SK-N-DZ (cell line): ENCODE data around the gene OGFOD3.
"Not testable (repeated sequence)": the region's sequence is repeated elsewhere in the genome, so short reads cannot be mapped to it uniquely, and the experiment has no call there.

ENCODE experiments used
- DNase-seq: peaks from one replicate; pipeline ENCODE4 v3.0.0-alpha.2; 2015; ENCODE audit warnings: low spot score

OGFOD3 gene

DNA sequence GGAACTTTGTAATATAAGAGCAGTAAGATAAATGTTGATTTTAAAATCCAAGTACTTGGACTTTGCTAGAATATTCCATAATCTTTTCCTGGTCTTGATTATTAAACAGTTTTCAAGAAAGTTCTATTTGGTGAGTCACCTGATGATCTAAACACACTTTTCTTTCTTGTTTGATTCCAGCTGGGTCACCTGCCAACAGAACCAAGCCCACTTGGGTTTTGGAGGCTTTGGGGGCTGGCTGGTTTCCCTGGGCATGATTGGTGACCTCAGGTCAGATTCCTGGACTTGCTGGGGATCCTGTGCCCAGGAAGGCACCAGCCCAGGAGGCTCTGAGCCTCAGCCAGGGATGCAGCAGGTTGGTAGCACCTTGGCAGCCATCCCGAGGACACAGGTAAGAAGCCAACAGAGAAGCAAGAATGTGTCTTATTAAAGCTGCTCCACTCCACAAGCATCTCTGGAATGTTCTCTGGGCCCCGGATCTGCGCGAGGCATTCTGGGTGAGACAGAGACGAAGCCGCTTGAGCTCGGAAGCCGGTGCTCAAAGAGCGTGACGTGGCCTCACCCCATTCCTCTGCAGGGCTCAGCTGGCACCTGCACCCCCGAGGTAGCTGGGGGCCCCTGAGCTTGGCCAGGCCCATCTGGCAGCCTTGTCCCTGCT lies 62.5 kb downstream of the OGFOD3 start:
- no peak for DNase-seq

DNA sequence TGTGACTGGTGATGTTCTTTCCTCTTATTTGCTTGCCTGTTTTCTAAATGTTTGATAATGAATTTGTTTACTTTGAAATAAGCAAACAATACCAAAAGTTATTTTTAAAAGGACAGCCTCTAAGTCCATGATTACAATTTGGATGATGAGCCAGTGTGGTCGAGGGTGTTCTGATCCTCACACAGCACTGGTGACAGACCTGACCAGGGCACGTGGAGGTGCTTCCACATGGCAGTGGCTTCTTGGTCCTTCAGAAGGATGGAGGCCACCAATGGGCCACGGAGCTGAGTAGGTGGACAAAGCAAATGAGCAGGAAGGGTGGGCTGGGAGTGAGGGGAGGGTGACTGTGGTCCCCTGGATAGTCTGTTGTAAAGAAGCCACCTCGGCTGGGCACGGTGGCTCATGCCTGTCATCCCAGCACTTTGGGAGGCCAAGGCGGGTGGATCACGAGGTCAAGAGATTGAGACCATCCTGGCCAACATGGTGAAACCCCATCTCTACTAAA lies 63.5 kb downstream of the OGFOD3 start:
- DNase-seq: no peak

DNA sequence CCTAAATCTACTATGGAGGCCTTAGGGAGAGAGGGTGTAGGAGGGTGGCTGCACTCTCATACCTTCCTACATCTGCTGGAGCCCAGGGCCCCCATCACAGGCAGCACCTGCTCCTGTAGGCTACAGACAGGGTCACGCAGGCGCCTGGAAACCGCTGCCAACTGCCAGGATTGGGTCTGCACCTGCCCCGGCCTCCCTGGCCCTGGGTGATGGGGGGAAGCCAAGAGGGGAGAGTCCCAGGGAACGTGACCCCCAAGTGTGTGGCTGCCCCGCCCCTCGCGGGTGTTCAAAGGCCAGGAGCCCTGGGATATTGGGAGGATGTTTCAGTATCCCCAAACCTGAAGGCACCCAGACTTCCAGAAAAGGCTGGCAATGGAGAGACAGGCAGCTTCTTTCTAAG lies 64.9 kb downstream of the OGFOD3 start:
- no peak for DNase-seq

DNA sequence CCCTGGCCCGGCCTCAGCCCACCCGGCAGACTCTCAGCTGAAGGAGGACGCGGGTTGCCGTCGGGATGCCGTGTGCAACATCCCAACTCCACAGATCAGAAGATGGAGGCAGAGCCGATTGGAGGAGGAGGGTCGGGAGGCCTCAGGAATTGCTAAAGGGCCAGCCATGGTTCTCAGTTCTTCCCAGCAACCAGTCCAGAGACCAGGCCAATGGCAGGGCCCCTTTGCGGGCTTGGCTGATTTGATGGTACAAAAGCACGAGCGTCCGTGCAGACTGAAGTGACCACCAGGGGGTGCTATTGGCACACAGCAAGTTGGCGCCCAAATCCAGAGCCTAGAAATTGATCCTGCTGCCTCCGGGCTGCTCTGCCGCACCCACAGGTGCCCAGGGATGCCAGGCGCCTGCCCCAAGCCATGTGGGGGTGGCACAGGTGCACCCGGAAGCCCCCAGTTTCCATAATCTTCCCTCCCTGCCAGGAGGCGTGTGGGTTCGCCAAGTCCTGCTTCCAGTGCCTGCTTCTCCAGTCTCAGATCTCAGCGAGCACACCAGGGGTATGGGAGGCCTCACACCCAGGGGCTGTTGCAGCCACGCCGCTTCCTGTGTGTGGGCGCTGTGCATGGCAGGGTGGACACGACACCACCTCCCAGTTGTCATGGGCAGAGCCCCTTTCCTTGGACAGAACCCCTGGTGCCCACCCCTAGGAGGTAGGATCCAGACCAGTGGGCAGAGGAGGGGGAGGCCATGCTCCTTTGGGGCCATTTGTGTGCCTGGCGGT lies 66.5 kb downstream of the OGFOD3 start:
- peak; percentile 94 for DNase-seq

DNA sequence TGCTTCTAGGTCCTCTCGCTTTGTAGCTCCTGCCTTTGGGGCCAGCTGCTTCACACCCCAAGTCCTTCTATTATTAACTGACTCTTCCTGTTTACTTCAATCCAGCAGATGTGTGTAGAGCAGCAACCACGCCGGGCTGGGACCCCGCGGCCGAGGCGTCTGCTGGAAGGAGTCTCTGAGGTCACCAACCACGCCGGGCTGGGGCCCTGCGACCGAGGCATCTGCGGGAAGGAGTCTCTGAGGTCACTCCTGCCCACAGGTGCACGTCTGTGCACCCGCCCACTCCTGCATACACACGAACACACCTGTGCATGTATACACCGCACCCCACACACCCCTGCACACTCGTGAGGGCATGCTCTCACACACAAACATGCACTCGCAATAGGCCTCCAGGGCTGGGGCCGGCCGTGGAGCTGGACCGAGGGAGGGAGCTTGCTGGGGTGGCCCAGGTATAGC lies 67.1 kb downstream of the OGFOD3 start:
- no peak for DNase-seq

DNA sequence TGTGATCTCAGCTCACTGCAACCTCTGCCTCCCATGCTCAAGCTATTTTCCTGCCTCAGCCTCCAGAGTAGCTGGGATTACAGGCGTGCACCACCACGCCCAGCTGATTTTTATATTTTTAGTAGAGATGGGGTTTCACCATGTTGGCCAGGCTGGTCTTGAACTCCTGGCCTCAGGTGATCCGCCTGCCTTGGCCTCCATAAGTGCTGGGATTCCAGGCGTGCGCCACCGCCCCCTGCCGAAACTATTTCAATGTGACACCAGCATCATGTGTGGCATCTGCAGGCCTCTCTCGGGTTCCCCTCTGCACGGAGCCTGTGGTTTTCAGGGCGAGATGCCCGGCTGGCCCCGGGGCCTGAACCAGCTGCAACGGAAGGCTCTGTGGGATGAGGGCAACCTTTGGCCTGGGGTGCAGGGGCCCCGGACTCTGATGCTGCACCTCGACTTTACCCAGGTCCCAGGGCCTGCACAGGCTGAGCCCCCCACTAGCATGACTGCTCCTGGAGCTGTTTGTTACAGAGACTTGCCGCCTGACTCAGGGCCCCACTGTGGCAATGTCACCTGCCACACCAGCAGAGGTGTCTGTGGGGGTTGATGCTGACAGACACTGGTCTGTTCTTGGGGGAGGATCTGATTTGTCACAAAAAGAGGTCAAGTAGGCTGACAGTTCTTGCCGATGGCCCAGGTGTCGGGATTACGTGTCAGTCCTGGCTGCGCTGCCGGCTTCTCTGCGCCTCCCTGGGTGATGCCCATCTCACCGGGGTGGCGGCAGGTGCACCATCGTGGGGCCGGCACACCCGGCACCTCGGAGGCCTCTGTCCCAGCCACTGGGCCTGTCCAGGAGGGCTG lies 68.0 kb downstream of the OGFOD3 start:
- no peak for DNase-seq

DNA sequence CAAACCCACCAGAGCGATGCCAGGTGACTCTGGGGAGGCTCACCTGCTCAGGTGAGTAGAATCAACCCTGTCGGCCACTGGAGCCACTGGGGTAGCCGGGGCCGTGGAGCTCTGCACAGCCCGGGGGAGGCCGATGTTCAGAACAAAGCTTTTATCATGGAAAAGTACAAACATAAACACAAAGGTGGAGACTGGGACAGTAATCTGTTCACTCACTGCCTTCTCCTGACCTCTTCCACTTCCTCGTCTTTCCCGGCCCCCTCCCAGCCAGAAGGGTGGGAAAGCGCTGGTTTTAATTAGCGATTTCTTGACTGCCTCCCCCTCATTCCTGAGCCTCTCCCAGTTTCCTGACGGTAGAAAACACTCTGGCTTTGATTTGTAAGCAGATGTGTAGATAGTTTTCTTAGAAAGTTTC lies 69.1 kb downstream of the OGFOD3 start:
- no peak for DNase-seq

DNA sequence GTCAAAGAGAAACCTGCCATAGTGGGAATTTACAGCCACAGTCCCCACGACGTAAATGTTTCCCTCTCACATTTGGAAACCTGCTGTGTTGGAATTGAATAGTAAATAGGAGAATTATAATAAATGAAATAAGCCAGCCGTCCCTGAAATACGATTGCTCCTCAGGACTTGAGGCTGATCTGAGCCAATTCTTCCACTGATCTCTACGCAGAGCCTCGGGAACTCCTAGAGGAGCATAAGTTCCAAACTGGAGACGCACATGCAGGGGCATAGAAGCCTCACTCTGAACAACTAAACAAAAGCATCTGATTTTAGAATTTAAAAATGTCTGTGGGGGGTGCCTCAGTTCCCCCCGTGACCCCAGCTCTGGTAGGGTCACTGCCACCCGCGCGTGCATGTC lies 69.5 kb downstream of the OGFOD3 start:
- no peak for DNase-seq

DNA sequence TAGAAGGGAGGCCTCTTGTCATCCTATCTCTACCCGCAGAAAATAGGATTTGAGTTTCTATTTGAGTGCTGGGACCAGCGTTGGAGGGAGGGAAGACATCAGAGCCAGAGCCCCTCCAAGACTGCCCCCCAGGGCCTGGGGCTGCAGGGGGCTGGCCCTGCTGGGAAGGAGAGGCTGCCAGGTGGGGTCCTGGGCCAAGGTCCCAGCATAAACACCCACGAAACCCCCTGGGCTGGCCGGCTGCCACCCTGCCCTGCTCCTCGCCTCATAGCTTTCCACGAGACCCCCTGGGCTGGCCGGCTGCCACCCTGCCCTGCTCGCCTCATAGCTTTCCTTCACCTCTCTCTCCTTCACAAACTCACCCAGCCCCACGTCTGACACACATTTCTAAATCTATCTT lies 70.0 kb downstream of the OGFOD3 start:
- no peak for DNase-seq

DNA sequence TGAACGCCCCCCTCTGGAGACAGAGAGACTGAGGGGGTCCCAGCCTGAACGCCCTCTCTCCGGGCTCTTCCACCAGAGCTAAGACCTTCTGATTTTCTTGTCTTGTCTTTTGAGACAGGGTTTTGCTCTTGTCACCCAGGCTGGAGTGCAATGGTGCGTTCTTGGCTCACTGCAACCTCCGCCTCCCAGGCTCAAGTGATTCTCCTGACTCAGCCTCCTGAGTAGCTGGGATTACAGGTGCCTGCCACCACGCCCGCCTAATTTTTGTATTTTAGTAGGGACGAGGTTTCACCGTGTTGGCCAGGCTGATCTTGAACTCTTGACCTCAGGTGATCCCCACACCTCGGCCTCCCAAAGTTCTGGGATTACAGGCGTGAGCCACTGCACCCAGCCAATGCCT lies 70.4 kb downstream of the OGFOD3 start:
- DNase-seq: not testable (repeated sequence)

DNA sequence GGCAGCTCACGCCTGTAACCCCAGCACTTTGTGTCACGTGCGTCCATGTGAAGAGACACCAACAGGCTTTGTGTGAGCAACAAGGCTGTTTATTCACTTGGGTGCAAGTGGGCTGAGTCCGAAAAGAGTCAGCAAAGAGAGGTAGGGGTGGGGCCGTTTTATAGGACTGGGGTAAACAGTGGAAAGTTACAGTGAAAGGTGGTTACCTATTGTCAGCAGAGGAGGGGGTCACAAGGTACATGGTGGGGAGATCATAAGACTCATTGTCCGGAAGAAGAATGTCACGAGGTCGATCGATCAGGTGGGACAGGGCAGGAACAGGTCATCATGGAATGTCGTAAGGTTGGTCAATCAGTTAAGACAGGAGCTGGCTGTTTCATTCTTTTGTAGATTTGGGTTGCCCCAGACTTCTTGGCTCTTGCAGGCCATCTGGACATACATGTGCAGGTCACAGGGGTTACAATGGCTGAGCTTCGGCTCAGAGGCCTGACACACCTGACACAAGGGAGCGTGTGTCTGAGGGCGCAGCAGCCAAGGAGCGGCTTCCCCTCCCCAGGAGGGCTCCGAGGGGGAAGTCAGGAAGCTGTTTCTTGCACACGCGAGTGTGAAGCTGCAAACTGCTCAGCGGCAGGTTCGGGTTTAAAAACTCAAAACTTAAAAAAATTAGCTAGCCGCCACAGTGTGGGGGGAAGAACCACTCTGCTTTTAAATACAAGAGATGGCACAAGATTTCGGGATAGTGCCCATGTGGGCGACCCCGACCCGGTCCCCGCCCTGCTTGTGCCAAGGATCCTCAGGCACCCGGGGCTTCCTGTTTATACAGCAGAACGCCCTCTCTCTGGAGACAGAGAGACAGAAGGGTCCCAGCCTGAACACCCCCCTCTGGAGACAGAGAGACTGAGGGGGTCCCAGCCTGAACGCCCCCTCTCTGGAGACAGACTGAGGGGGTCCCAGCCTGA lies 71.8 kb downstream of the OGFOD3 start:
- DNase-seq: no peak

DNA sequence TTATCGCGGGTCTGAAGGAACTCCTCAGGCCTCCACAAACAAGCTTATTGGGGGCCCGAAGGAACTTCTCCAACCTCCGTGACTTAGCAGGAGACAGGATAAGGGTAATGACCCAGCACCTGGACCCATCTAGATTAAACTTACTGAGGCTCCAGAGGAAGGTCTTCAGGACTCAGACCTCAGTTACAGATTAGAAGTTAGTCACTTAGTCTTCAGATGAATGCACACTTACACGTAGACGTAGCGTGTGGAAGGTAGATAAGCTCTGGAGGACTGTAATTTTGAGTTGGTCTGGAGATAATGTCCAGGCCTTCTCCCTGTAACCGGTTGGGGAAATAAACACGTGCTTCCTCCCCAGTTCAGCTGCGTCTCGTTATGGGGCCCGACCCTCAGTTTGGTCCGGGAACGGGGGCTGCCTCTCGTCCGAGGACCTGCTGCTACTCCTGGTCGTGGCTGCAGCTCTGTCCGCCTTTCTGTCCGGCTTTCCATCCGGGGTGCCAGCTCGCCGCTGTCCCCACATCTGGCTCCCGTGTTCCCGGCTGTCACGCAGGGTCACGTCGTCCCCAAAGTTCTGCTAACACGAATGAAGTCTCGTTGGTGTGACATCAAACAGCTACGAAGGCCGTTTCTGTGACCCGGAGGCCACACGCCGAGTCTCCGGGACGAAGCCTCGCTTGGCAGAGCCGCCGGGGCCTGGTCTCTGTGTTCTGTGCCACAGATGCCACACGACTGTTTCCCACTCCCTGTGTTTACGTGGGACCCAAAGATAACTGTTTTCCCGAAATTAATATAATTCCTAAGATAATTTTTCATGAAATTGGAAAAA lies 73.0 kb downstream of the OGFOD3 start:
- DNase-seq: no peak

DNA sequence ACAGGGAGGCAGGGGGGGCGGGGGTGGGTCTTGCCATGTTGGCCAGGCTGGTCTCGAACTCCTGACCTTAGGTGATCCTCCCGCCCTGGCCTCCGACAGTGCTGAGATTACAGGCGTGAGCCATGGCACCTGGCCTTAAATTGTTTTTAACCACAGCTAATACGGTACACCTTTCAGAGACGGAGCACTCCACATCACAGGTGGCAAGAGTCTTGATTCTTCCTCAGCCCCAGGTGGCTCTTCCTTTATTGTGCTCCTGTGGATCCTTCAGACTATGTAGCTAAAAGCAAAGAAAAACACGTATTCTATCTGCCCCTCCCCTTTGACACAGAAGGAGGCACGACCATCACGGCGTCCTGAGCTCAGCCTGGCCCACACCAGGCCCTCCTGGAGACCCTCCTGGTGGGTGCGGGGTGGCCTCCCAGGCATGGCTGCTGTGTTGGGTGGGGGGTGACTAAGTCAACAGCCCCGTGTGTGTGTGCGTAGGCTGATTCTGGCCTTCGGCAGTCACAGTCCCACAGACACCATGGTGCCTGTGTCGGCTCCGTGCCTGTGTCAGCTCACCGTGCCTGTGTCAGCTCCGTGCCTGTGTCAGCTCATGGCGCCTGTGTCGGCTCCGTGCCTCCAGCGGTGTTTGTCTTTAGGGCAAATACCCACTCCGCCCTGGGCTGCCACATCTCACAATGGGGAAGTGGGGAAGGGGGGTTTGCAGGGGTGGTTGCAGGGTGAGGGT lies 74.0 kb downstream of the OGFOD3 start:
- no peak for DNase-seq

DNA sequence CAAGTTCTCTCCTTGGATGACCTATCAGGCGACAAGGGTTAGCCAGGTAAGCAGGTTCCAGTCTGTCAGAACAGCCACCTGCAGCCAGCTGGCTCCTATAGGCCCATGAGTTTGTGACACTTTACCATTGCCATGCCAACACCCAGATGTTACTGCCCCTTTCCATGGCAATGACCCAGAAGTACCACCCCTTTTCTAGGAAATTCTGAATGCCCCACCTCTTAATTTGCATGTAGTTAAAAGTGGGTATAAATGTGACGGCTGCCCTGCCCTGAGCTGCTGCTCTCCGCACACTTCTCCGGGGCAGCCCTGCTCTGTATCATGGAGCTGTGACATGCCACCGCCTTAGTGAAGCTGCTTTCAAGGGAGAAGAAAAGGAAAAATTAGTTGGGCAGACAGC lies 74.8 kb downstream of the OGFOD3 start:
- DNase-seq: no peak

DNA sequence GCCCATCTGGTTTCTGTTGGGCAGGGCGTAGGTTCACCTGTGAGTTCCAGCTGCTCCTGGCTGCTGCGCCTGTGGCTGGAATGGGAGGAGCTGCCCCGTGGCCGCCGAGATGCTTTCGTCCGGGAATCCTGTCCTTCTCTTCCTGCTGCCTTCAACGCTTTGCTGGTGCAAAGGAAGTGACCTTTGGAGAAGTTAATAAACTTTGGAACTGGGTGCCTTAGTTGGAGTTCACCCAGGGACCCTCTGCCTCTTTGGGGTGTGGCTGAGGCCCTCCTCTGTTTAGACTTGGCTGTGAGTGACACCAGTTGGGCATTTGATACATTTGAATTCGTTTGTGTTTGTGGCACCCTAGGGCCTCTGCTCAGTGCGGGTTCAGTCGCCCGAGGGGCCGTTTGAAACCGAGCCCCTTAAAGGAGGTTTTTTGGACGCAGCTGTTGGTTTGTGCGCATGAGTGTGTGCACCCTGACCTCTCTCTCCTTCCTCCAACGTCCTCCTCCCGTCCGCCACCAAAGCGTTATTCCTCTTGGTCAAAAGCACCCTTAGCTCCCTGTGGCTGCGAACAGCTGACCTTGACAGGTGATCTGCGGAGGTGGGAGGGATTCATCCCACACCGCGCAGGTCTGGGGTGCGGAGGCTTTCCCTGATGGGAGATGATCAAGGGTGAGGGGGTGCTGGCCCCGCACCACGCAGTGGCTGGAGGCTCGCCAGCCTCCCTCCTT lies 75.9 kb downstream of the OGFOD3 start:
- no peak for DNase-seq

DNA sequence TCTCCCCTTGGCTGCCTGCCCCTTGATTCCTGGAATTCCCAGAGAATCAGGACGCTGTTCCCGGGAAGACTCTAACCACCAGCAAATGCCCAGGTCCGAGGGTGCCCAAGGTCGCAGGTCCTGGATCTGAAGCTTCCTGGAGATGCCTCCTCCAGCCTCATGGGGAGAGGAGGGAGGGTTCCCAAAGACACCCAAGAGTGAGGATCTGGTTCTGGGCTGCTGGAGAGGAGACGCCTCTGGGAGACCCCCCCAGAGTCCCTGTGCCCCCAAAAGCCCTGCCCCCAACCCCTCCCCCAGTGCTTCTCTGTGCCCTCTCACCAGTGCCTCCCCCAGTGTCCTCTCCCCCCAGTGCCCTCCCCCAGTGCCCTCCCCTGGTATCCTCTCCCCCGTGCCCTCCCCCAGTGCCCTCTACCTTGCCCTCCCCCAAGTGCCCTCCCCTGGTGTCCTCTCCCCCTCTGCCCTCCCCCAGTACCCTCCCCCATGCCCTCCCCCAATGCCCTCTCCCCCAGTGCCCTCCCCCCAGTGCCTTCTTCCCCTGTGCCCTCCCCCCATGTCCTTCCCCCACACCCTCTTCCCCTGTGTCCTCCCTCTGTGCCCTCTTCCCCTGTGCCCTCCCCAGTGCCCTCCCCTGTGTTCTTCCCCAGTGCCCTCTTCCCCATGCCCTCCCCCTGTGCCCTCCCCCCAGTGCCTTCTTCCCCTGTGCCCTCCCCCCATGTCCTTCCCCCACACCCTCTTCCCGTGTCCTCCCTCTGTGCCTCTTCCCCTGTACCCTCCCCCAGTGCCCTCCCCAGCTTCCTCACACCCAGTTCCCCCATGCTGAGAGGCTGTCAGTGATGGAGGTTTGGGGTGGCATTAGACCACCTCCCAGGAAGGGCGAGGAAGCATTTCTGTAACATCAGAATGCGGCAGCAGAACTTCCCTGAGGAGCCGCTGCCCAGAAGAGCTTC lies 78.5 kb downstream of the OGFOD3 start:
- DNase-seq: no peak
